ENCODE data around the gene TSPAN6. TPM values are rescaled to one million over a fixed set of nuclear protein-coding genes. Genes with fewer than 3 reads are reported as not detected.

Gene TSPAN6
- total RNA-seq, 4 donors from 2014 or later: 10.8 to 17.0 (median 14.8) TPM

- Histone ChIP-seq H3K9me3 (no peaks in the 10 kb centered on the region), H3K27ac (peak overlapping the region; percentile 38), H3K27me3 (no peaks in the 10 kb centered on the region), H3K4me3 (no peak overlapping the region), H3K4me1 (peaks cover 21% of the 10 kb centered on the region), H3K36me3 (no peaks in the 10 kb centered on the region)
- DNase-seq (ENCODE audit: low spot score in 2 of 2): no peak
- WGBS: 57% methylated on average over 2 of the region's 2 CpGs
- TF ChIP-seq POLR2A (IDR thresholded peaks at IDR 0.05) (no peak), EP300 (IDR thresholded peaks at IDR 0.05) (no peak), POLR2AphosphoS5 (IDR thresholded peaks at IDR 0.05) (no peak), CTCF (IDR thresholded peaks at IDR 0.05) (no peak)
Observed at GRCh38 chrX:100647739-100648138, 11.1 kb upstream of the TSPAN6 start.

GRCh38 chrX:100647095-100647494, 10.5 kb upstream of the TSPAN6 start:
- peaks cover 21% of the 10 kb centered on the region for H3K4me1 ChIP-seq
- no peaks in the 10 kb centered on the region for H3K27me3 ChIP-seq
- H3K36me3 ChIP-seq: no peaks in the 10 kb centered on the region
- WGBS: 21% methylated on average over 1 of the region's 1 CpG
- H3K4me3 ChIP-seq: no peak overlapping the region
- TF ChIP-seq EP300 (IDR thresholded peaks at IDR 0.05) (no peak), POLR2AphosphoS5 (IDR thresholded peaks at IDR 0.05) (no peak), CTCF (IDR thresholded peaks at IDR 0.05) (no peak), POLR2A (IDR thresholded peaks at IDR 0.05) (no peak)
- no peaks in the 10 kb centered on the region for H3K9me3 ChIP-seq
- H3K27ac ChIP-seq: peak overlapping the region; percentile 38
- DNase-seq (ENCODE audit: low spot score in 2 of 2): no peak

- H3K9me3 ChIP-seq: no peaks in the 10 kb centered on the region
- WGBS: 56% methylated on average over 4 of the region's 4 CpGs
- H3K36me3 ChIP-seq: no peaks in the 10 kb centered on the region
- H3K27ac ChIP-seq: no peak overlapping the region
- TF ChIP-seq CTCF (IDR thresholded peaks at IDR 0.05): no peak
- no peak for TF ChIP-seq EP300 (IDR thresholded peaks at IDR 0.05)
- no peak for TF ChIP-seq POLR2A (IDR thresholded peaks at IDR 0.05)
- no peak for TF ChIP-seq POLR2AphosphoS5 (IDR thresholded peaks at IDR 0.05)
- no peak for DNase-seq (ENCODE audit: low spot score in 2 of 2)
- peaks cover 21% of the 10 kb centered on the region for H3K4me1 ChIP-seq
- H3K27me3 ChIP-seq: no peaks in the 10 kb centered on the region
- H3K4me3 ChIP-seq: peak overlapping the region; percentile 23
Observed at GRCh38 chrX:100645106-100645505, 8.5 kb upstream of the TSPAN6 start.

GRCh38 chrX:100643956-100644860, 7.6 kb upstream of the TSPAN6 start, which contains the start of gene SRPX2:
Gene SRPX2 (plus strand): TSS chrX:100644199. CDS start chrX:100646323, 2,124 bp downstream.
- Histone ChIP-seq H3K9me3 (no peaks in the 10 kb centered on the region), H3K36me3 (no peaks in the 10 kb centered on the region), H3K27me3 (no peaks in the 10 kb centered on the region), H3K4me3 (peak within 1 kb of the TSS; percentile 23), H3K4me1 (peaks cover 20% of the 10 kb centered on the region), H3K27ac (no peak within 1 kb of the TSS)
- 40% methylated on average over 11 of the region's 11 CpGs for WGBS
- TF ChIP-seq CTCF (IDR thresholded peaks at IDR 0.05) (no peak), POLR2AphosphoS5 (IDR thresholded peaks at IDR 0.05) (peak in 1 of 3 donors; percentile 55), POLR2A (IDR thresholded peaks at IDR 0.05) (peak in 1 of 2 donors; percentile 32), EP300 (IDR thresholded peaks at IDR 0.05) (no peak)
- no peak for DNase-seq (ENCODE audit: low spot score in 2 of 2)

- Histone ChIP-seq H3K27me3 (no peaks in the 10 kb centered on the region), H3K4me3 (no peak overlapping the region), H3K36me3 (no peaks in the 10 kb centered on the region), H3K9me3 (no peaks in the 10 kb centered on the region), H3K27ac (no peak overlapping the region), H3K4me1 (peaks cover 13% of the 10 kb centered on the region)
- TF ChIP-seq CTCF (IDR thresholded peaks at IDR 0.05) (no peak), POLR2A (IDR thresholded peaks at IDR 0.05) (no peak), POLR2AphosphoS5 (IDR thresholded peaks at IDR 0.05) (no peak), EP300 (IDR thresholded peaks at IDR 0.05) (no peak)
- 75% methylated on average over 11 of the region's 11 CpGs for WGBS
- no peak for DNase-seq (ENCODE audit: low spot score in 2 of 2)
Observed at GRCh38 chrX:100643212-100643611, 6.6 kb upstream of the TSPAN6 start.

All from suprapubic skin (tissue), 4 donors.